Heart left ventricle (tissue), 13 donors: ENCODE results near the gene FANCE.

Experiments
- POLR2A ChIP-seq, 2 donors: fragments of 450-650 bp; IDR thresholded peaks; one replicate each; pipeline ENCODE4 v1.6.1; 2017; ENCODE audit warnings: antibody characterized with exemption in 2 of 2, mild to moderate bottlenecking in 2 of 2, moderate library complexity in 2 of 2
- TF ChIP-seq, protein P1 (sequence below), 12 donors: fragments of 200-600 bp; sonication (generic) in 4 of 12; IDR thresholded peaks; one replicate each; pipeline versions ENCODE4 v1.5.0 to v1.8.0; 2018 to 2022; ENCODE audit warnings: antibody characterized with exemption in 12 of 12, mild to moderate bottlenecking in 5 of 12
- donor health status: ischemic (EF 13 %, LVEDD 7.1; RV severe dilation, severe dysfunction).
- donor health status: DM: no; HTN: yes; CAD: no.
- donor health status: DM: no; HTN: no; CAD: no.
- donor health status: ischemic (EF 25% LVEDD 6.9; RV normal size, moderate dysfunction).
- donor health status: ischemic (EF 25% LVEDD 5.7; RV mildly dilated, moderate dysfunction).
- donor health status: ischemic (EF 35%, LVEDD 5.7; RV mildly dilated, moderate dysfunction).
- donor health status: nonischemic (EF 11% LVEDD 7.7; RV severe dilation, severe dysfunction).
- donor health status: DM: yes; HTN: yes; CAD: no.
- donor health status: PGD.
- donor health status: ischemic (EF 29% LVEDD 5.4; RV normal size, mild dysfunction).
- donor health status: nonischemic (EF 23%, LVEDD 6.1; RV moderate dilation, normal function).

DNA sequence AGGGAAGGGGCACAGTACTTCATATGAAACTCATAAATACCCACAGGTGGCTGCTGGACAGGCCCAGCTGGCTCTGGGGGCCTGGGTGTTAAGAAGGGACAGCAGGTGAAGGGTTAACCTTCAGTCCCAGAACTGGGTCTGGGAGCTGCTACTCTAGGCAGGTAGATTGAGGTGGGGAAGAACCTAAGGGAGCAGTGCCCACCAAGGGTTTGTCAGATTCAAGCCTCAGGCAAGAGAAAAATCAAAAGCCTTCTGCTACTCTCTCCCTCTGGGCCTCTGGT is 21.7 kb downstream of the FANCE start:
- TF ChIP-seq, protein P1, sequence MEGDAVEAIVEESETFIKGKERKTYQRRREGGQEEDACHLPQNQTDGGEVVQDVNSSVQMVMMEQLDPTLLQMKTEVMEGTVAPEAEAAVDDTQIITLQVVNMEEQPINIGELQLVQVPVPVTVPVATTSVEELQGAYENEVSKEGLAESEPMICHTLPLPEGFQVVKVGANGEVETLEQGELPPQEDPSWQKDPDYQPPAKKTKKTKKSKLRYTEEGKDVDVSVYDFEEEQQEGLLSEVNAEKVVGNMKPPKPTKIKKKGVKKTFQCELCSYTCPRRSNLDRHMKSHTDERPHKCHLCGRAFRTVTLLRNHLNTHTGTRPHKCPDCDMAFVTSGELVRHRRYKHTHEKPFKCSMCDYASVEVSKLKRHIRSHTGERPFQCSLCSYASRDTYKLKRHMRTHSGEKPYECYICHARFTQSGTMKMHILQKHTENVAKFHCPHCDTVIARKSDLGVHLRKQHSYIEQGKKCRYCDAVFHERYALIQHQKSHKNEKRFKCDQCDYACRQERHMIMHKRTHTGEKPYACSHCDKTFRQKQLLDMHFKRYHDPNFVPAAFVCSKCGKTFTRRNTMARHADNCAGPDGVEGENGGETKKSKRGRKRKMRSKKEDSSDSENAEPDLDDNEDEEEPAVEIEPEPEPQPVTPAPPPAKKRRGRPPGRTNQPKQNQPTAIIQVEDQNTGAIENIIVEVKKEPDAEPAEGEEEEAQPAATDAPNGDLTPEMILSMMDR (IDR thresholded peaks at IDR 0.05), result no peak
- no peak for TF ChIP-seq POLR2A (IDR thresholded peaks at IDR 0.05)
